ENCODE results near the gene KRTAP5-4.
"Not testable (repeated sequence)": the region's sequence is repeated elsewhere in the genome, so short reads cannot be mapped to it uniquely, and the experiment has no call there.

The KRTAP5-4 gene
- total RNA-seq: 0 reads per million in 2 donors

GRCh38 chr11:1622086-1622485 lies at the start of gene KRTAP5-4:
KRTAP5-4 (minus strand) TSS chr11:1622138; CDS start chr11:1622093, 45 bp downstream.
- DNase-seq: no peak

GRCh38 chr11:1671658-1672057 lies 49.7 kb upstream of the KRTAP5-4 start:
- no peak for DNase-seq

GRCh38 chr11:1670905-1671371 lies 49.0 kb upstream of the KRTAP5-4 start:
- no peak for DNase-seq

GRCh38 chr11:1670457-1670856 lies 48.5 kb upstream of the KRTAP5-4 start:
- DNase-seq: not testable (repeated sequence)

- DNase-seq: no peak
These were observed 47.7 kb upstream of the KRTAP5-4 start for GRCh38 chr11:1669546-1670218.

- DNase-seq: no peak
These were observed 47.1 kb upstream of the KRTAP5-4 start for GRCh38 chr11:1668911-1669473.

GRCh38 chr11:1667906-1668305 lies 46.0 kb upstream of the KRTAP5-4 start:
- no peak for DNase-seq

- no peak for DNase-seq
These were observed 45.3 kb upstream of the KRTAP5-4 start for GRCh38 chr11:1667121-1667850.

- DNase-seq: no peak
These were observed 43.4 kb upstream of the KRTAP5-4 start for GRCh38 chr11:1665313-1665712.

GRCh38 chr11:1662699-1663283 lies 40.9 kb upstream of the KRTAP5-4 start:
- not testable (repeated sequence) for DNase-seq

GRCh38 chr11:1661454-1662269 lies 39.7 kb upstream of the KRTAP5-4 start:
- DNase-seq: not testable (repeated sequence)

GRCh38 chr11:1660111-1660867 lies 38.4 kb upstream of the KRTAP5-4 start:
- no peak for DNase-seq

GRCh38 chr11:1659506-1659905 lies 37.6 kb upstream of the KRTAP5-4 start:
- DNase-seq: no peak

- no peak for DNase-seq
These were observed 34.7 kb upstream of the KRTAP5-4 start for GRCh38 chr11:1656670-1657069.

- DNase-seq: no peak
These were observed 34.1 kb upstream of the KRTAP5-4 start for GRCh38 chr11:1656061-1656441.

- DNase-seq: no peak
These were observed 33.5 kb upstream of the KRTAP5-4 start for GRCh38 chr11:1655168-1656060.

GRCh38 chr11:1654388-1655167 lies 32.6 kb upstream of the KRTAP5-4 start:
- no peak for DNase-seq

- no peak for DNase-seq
These were observed 31.8 kb upstream of the KRTAP5-4 start for GRCh38 chr11:1653541-1654387.
